HEK293 (cell line): ENCODE measurements around the gene RNF31.

ENCODE experiments used
- CTCF ChIA-PET: fragments of 350-600 bp; formaldehyde crosslinking; extraction: SDS; loops from one replicate; lab custom pipeline; 2021; ENCODE audit warnings: antibody characterized with exemption; lab: Yijun Ruan, JAX
- POLR2A ChIA-PET: fragments of 300-600 bp; formaldehyde crosslinking; extraction: SDS; loops from one replicate; lab custom pipeline; 2020; ENCODE audit warnings: antibody characterized with exemption, inconsistent platforms; lab: Yijun Ruan, JAX
- H3K27ac ChIP-seq: fragments of 200-500 bp; sonication (Bioruptor generic); 2 replicates; pipeline ENCODE4 v1.5.1; 2014; ENCODE audit warnings: low read depth, low read length, control low read depth, inconsistent platforms; ENCODE audit errors: extremely low read depth
- H3K36me3 ChIP-seq, 2 experiments: fragments of 200-500 bp in 1 of 2; sonication (Bioruptor generic) in 1 of 2; 1 replicate in 1 of 2; 2 replicates in 1 of 2; pipeline ENCODE4 v1.5.1; 2014 to 2017; ENCODE audit warnings: inconsistent platforms in 2 of 2, low read length in 2 of 2; ENCODE audit not compliant: control insufficient read depth in 2 of 2, insufficient read depth in 1 of 2
- H3K4me1 ChIP-seq: fragments of 200-500 bp; sonication (Bioruptor generic); 2 replicates; pipeline ENCODE4 v1.5.1; 2014; ENCODE audit warnings: mild to moderate bottlenecking, low read length, inconsistent platforms; ENCODE audit not compliant: control insufficient read depth, insufficient read depth
- H3K4me3 ChIP-seq: 2 replicates; pipeline ENCODE4 v1.5.1; 2011; ENCODE audit warnings: low read depth, mild to moderate bottlenecking, control low read depth, low read length, moderate library complexity
- H3K9me3 ChIP-seq: fragments of 200-500 bp; sonication (Bioruptor generic); 2 replicates; pipeline ENCODE4 v1.5.1; 2014; ENCODE audit warnings: low read depth, low read length, inconsistent platforms; ENCODE audit not compliant: control insufficient read depth, insufficient read depth
- HOXC10 ChIP-seq: sonication (generic); formaldehyde crosslinking; IDR thresholded peaks from 2 replicates; pipeline ENCODE4 v1.8.1; 2023; ENCODE audit warnings: mild to moderate bottlenecking, missing genetic modification reagents
- INSM2 ChIP-seq: fragments of 450-650 bp; formaldehyde crosslinking; IDR thresholded peaks from 2 replicates; pipeline ENCODE4 v1.5.1; 2016; ENCODE audit warnings: missing biosample characterization, missing genetic modification characterization
- KLF16 ChIP-seq: fragments of 450-650 bp; formaldehyde crosslinking; IDR thresholded peaks from 2 replicates; pipeline ENCODE4 v1.5.1; 2017; ENCODE audit warnings: missing biosample characterization, missing genetic modification characterization
- PBX3 ChIP-seq: sonication (generic); formaldehyde crosslinking; IDR thresholded peaks from 2 replicates; pipeline ENCODE4 v1.8.1; 2022; ENCODE audit warnings: mild to moderate bottlenecking, moderate library complexity, missing genetic modification reagents
- PRDM4 ChIP-seq: fragments of 450-650 bp; formaldehyde crosslinking; IDR thresholded peaks from 2 replicates; pipeline ENCODE4 v1.5.1; 2017; ENCODE audit warnings: missing biosample characterization, missing genetic modification characterization
- ZBTB11 ChIP-seq: fragments of 450-650 bp; formaldehyde crosslinking; conservative IDR thresholded peaks from 2 replicates; pipeline ENCODE4 v1.5.1; 2016; ENCODE audit warnings: low read depth, missing biosample characterization, missing genetic modification characterization
- ZBTB26 ChIP-seq: fragments of 450-650 bp; formaldehyde crosslinking; optimal IDR thresholded peaks from 2 replicates; pipeline ENCODE3; 2016; ENCODE audit warnings: missing biosample characterization, mild to moderate bottlenecking, missing genetic modification characterization
- ZBTB49 ChIP-seq: fragments of 450-650 bp; formaldehyde crosslinking; IDR thresholded peaks from 2 replicates; pipeline ENCODE4 v1.5.1; 2016; ENCODE audit warnings: missing biosample characterization, missing genetic modification characterization, low read depth
- ZFP3 ChIP-seq: fragments of 450-650 bp; formaldehyde crosslinking; IDR thresholded peaks from 2 replicates; pipeline ENCODE4 v1.5.1; 2016; ENCODE audit warnings: low read depth, missing biosample characterization, missing genetic modification characterization
- ZFP37 ChIP-seq: fragments of 450-650 bp; formaldehyde crosslinking; IDR thresholded peaks from 2 replicates; pipeline ENCODE4 v1.5.1; 2016; ENCODE audit warnings: missing biosample characterization, missing genetic modification characterization
- ZNF121 ChIP-seq: fragments of 450-650 bp; formaldehyde crosslinking; IDR thresholded peaks from 2 replicates; pipeline ENCODE4 v1.5.1; 2016; ENCODE audit warnings: missing biosample characterization, missing genetic modification characterization
- ZNF157 ChIP-seq: fragments of 450-650 bp; formaldehyde crosslinking; IDR thresholded peaks from 2 replicates; pipeline ENCODE4 v1.5.1; 2016; ENCODE audit warnings: missing biosample characterization, missing genetic modification characterization
- ZNF221 ChIP-seq: fragments of 450-650 bp; formaldehyde crosslinking; IDR thresholded peaks from 2 replicates; pipeline ENCODE4 v1.5.1; 2017; ENCODE audit warnings: missing biosample characterization, missing genetic modification characterization, borderline replicate concordance
- ZNF223 ChIP-seq: fragments of 450-650 bp; formaldehyde crosslinking; IDR thresholded peaks from 2 replicates; pipeline ENCODE4 v1.5.1; 2016; ENCODE audit warnings: missing biosample characterization, missing genetic modification characterization
- ZNF335 ChIP-seq: fragments of 450-650 bp; formaldehyde crosslinking; conservative IDR thresholded peaks from 2 replicates; pipeline ENCODE4 v1.5.1; 2016; ENCODE audit warnings: missing biosample characterization, missing genetic modification characterization
- ZNF391 ChIP-seq: fragments of 450-650 bp; formaldehyde crosslinking; IDR thresholded peaks from 2 replicates; pipeline ENCODE4 v1.5.1; 2016; ENCODE audit warnings: low read depth, missing biosample characterization, missing genetic modification characterization, borderline replicate concordance
- ZNF404 ChIP-seq: fragments of 450-650 bp; formaldehyde crosslinking; IDR thresholded peaks from 2 replicates; pipeline ENCODE4 v1.5.1; 2017; ENCODE audit warnings: missing biosample characterization, missing genetic modification characterization
- ZNF433 ChIP-seq: fragments of 450-650 bp; formaldehyde crosslinking; IDR thresholded peaks from 2 replicates; pipeline ENCODE4 v1.5.1; 2016; ENCODE audit warnings: missing biosample characterization, missing genetic modification characterization, low read depth
- ZNF473 ChIP-seq: fragments of 450-650 bp; formaldehyde crosslinking; IDR thresholded peaks from 2 replicates; pipeline ENCODE4 v1.5.1; 2017; ENCODE audit warnings: missing biosample characterization, missing genetic modification characterization
- ZNF488 ChIP-seq: fragments of 450-650 bp; formaldehyde crosslinking; IDR thresholded peaks from 2 replicates; pipeline ENCODE4 v1.5.1; 2016; ENCODE audit warnings: missing biosample characterization, missing genetic modification characterization
- ZNF560 ChIP-seq: fragments of 450-650 bp; formaldehyde crosslinking; IDR thresholded peaks from 2 replicates; pipeline ENCODE4 v1.5.1; 2017; ENCODE audit warnings: missing biosample characterization, missing genetic modification characterization, borderline replicate concordance
- ZNF747 ChIP-seq: fragments of 450-650 bp; formaldehyde crosslinking; IDR thresholded peaks from 2 replicates; pipeline ENCODE4 v1.5.1; 2016; ENCODE audit warnings: missing biosample characterization, missing genetic modification characterization
- ZNF76 ChIP-seq: fragments of 450-650 bp; formaldehyde crosslinking; IDR thresholded peaks from 2 replicates; pipeline ENCODE4; 2016; ENCODE audit warnings: low read depth, missing biosample characterization, missing genetic modification characterization, borderline replicate concordance

Gene RNF31

GRCh38 chr14:24147761-24148428 lies 597 bp downstream of the RNF31 start:
- Histone ChIP-seq H3K4me1 (peaks cover 8% of the 10 kb centered on the region), H3K9me3 (no peaks in the 10 kb centered on the region), H3K27ac (peak overlapping the region; percentile 68; the same call in 1 of the 2 replicates), H3K36me3 (peaks cover 21 to 66% of the 10 kb centered on the region in 2 experiments), H3K4me3 (peak overlapping the region; percentile 91)
- POLR2A ChIA-PET, result interaction anchor here (0.6 to 3.8 kb wide), 8 partner anchors 10 to 54 kb away, joined by 4 to 79 read pairs (median 14); partner anchors contain the start of genes DCAF11, IPO4, IRF9 and NRL
- CTCF ChIA-PET, result interaction anchor here (1.0 to 3.7 kb wide), 3 partner anchors 13 to 90 kb away, joined by 3 to 34 read pairs (median 3); partner anchors contain the start of gene IRF9
- TF ChIP-seq ZNF157 (tag by site-specific recombination) (no peak), ZNF223 (tag by site-specific recombination) (no peak), ZBTB26 (tag by site-specific recombination) (peak; percentile 5), ZNF747 (tag by site-specific recombination) (no peak), ZBTB49 (tag by site-specific recombination) (no peak), ZFP37 (tag by site-specific recombination) (no peak), ZNF473 (tag by site-specific recombination) (no peak), ZNF335 (tag by site-specific recombination) (peak; percentile 11; the same call in 1 of the 2 replicates), INSM2 (no peak), ZNF560 (tag by site-specific recombination) (no peak), ZNF488 (tag by site-specific recombination) (no peak), KLF16 (tag by site-specific recombination) (no peak), ZNF221 (tag by site-specific recombination) (no peak), PRDM4 (tag by site-specific recombination) (no peak), ZNF76 (tag by site-specific recombination) (peak; percentile 25; the same call in 1 of the 2 replicates), ZNF391 (no peak), ZFP3 (tag by site-specific recombination) (no peak), ZNF404 (tag by site-specific recombination) (no peak), ZNF433 (no peak), HOXC10 (no peak), ZBTB11 (tag by site-specific recombination) (0 out of 2 replicates have a peak, but pooled peaks have one; percentile 6), ZNF121 (tag by site-specific recombination) (no peak), PBX3 (CRISPR knock-in tag) (0 out of 2 replicates have a peak, but pooled peaks have one; percentile 54)
